Stimulated activated naive CD4-positive, alpha-beta T cell treated with Interleukin-2 at 50 U/mL for 16 hours (primary cell): ENCODE results near the gene CNTNAP2.

Experiments used
- DNase-seq: peaks from one replicate; lab custom pipeline; 2025; lab: John Stamatoyannopoulos, UW

Gene CNTNAP2

GRCh38 chr7:147492606-147493005, 1376.0 kb downstream of the CNTNAP2 start:
- no peak for DNase-seq

GRCh38 chr7:147496209-147496608, 1379.6 kb downstream of the CNTNAP2 start:
- no peak for DNase-seq

GRCh38 chr7:147497246-147497645, 1380.6 kb downstream of the CNTNAP2 start:
- no peak for DNase-seq

- no peak for DNase-seq
These were observed 1381.5 kb downstream of the CNTNAP2 start for GRCh38 chr7:147498081-147498480.

GRCh38 chr7:147509035-147509501, 1392.5 kb downstream of the CNTNAP2 start:
- DNase-seq: no peak

GRCh38 chr7:147509541-147510200, 1393.1 kb downstream of the CNTNAP2 start:
- no peak for DNase-seq

- no peak for DNase-seq
These were observed 1393.6 kb downstream of the CNTNAP2 start for GRCh38 chr7:147510201-147510542.

- no peak for DNase-seq
These were observed 1394.3 kb downstream of the CNTNAP2 start for GRCh38 chr7:147510923-147511322.

- no peak for DNase-seq
These were observed 1396.8 kb downstream of the CNTNAP2 start for GRCh38 chr7:147513451-147513850.

GRCh38 chr7:147516391-147516790, 1399.8 kb downstream of the CNTNAP2 start:
- DNase-seq: no peak

GRCh38 chr7:147519062-147519461, 1402.5 kb downstream of the CNTNAP2 start:
- DNase-seq: no peak

GRCh38 chr7:147523056-147523455, 1406.5 kb downstream of the CNTNAP2 start:
- DNase-seq: no peak

- no peak for DNase-seq
These were observed 1408.2 kb downstream of the CNTNAP2 start for GRCh38 chr7:147524726-147525250.

GRCh38 chr7:147525325-147525724, 1408.7 kb downstream of the CNTNAP2 start:
- no peak for DNase-seq

- DNase-seq: no peak
These were observed 1419.1 kb downstream of the CNTNAP2 start for GRCh38 chr7:147535701-147536111.

GRCh38 chr7:147539685-147540084, 1423.1 kb downstream of the CNTNAP2 start:
- DNase-seq: no peak

GRCh38 chr7:147540743-147541142, 1424.1 kb downstream of the CNTNAP2 start:
- DNase-seq: no peak

GRCh38 chr7:147541261-147541660, 1424.7 kb downstream of the CNTNAP2 start:
- DNase-seq: no peak

- no peak for DNase-seq
These were observed 1430.8 kb downstream of the CNTNAP2 start for GRCh38 chr7:147547252-147547897.

- DNase-seq: no peak
These were observed 1439.7 kb downstream of the CNTNAP2 start for GRCh38 chr7:147556317-147556716.

GRCh38 chr7:147563669-147564068, 1447.1 kb downstream of the CNTNAP2 start:
- DNase-seq: no peak

GRCh38 chr7:147564786-147565476, 1448.3 kb downstream of the CNTNAP2 start:
- DNase-seq: no peak

GRCh38 chr7:147567043-147567442, 1450.4 kb downstream of the CNTNAP2 start:
- no peak for DNase-seq
